Astrocyte (in vitro differentiated cells and primary cell): Measurements from ENCODE around the gene FNDC5. TPM values are rescaled to one million over a fixed set of nuclear protein-coding genes. Genes with fewer than 3 reads are reported as not detected.
A peak's percentile ranks its signal among the peaks of the same experiment; 100 is the strongest.
"Not testable (repeated sequence)": the region's sequence is repeated elsewhere in the genome, so short reads cannot be mapped to it uniquely, and the experiment has no call there.

Experiments used
- DNase-seq: peaks from one replicate; pipeline ENCODE4 v3.0.0-alpha.2; 2010; ENCODE audit warnings: low read depth
- FAIRE-seq: peaks from 2 replicates; lab custom pipeline; 2011; peaks lifted over from hg19 to GRCh38; lab: Jason Lieb, UNC
- H2AFZ ChIP-seq: 2 replicates; pipeline ENCODE4 v1.6.0; 2012; ENCODE audit warnings: low read depth, low read length, inconsistent platforms
- H3K27ac ChIP-seq: 2 replicates; pipeline ENCODE4 v1.5.1; 2011; ENCODE audit warnings: low read depth, low read length, inconsistent platforms
- H3K27me3 ChIP-seq: 2 replicates; pipeline ENCODE4 v1.6.0; 2011; ENCODE audit warnings: low read length, inconsistent platforms; ENCODE audit not compliant: insufficient read depth
- H3K36me3 ChIP-seq: 2 replicates; pipeline ENCODE4 v1.5.1; 2011; ENCODE audit warnings: low read length, inconsistent platforms; ENCODE audit not compliant: insufficient read depth
- H3K4me1 ChIP-seq: 2 replicates; pipeline ENCODE4 v1.5.1; 2011; ENCODE audit warnings: low read length, inconsistent platforms; ENCODE audit not compliant: insufficient read depth
- H3K4me2 ChIP-seq: 2 replicates; pipeline ENCODE4 v1.6.0; 2012; ENCODE audit warnings: low read length, inconsistent platforms
- H3K4me3 ChIP-seq: 2 replicates; pipeline ENCODE4 v1.5.1; 2011; ENCODE audit warnings: low read depth, mild to moderate bottlenecking, low read length, inconsistent platforms; ENCODE audit not compliant: insufficient read depth
- H3K79me2 ChIP-seq: 2 replicates; pipeline ENCODE4 v1.6.0; 2012; ENCODE audit warnings: mild to moderate bottlenecking, low read length, inconsistent platforms; ENCODE audit not compliant: insufficient read depth
- H3K9ac ChIP-seq: 2 replicates; pipeline ENCODE4 v1.6.0; 2012; ENCODE audit warnings: mild to moderate bottlenecking, low read length, inconsistent platforms
- H3K9me3 ChIP-seq: 2 replicates; pipeline ENCODE4 v1.5.1; 2012; ENCODE audit warnings: low read depth, mild to moderate bottlenecking, low read length, inconsistent platforms; ENCODE audit not compliant: insufficient read depth
- H4K20me1 ChIP-seq: 2 replicates; pipeline ENCODE4 v1.6.0; 2012; ENCODE audit warnings: low read length, inconsistent platforms; ENCODE audit not compliant: insufficient read depth
- H3K27ac Mint-ChIP-seq: one replicate; pipeline ENCODE4 v1.8.0; 2021; ENCODE audit warnings: mild to moderate bottlenecking, mixed read lengths; ENCODE audit not compliant: unreplicated experiment
- H3K27me3 Mint-ChIP-seq: one replicate; pipeline ENCODE4 v1.8.0; 2021; ENCODE audit warnings: low read depth, mixed read lengths; ENCODE audit not compliant: unreplicated experiment
- H3K36me3 Mint-ChIP-seq: one replicate; pipeline ENCODE4 v1.8.0; 2021; ENCODE audit warnings: low read depth, mixed read lengths; ENCODE audit not compliant: unreplicated experiment
- H3K4me1 Mint-ChIP-seq: one replicate; pipeline ENCODE4 v1.8.0; 2021; ENCODE audit warnings: low read depth, mixed read lengths; ENCODE audit not compliant: unreplicated experiment
- H3K4me3 Mint-ChIP-seq: one replicate; pipeline ENCODE4 v1.8.0; 2021; ENCODE audit warnings: mild to moderate bottlenecking, moderate library complexity, mixed read lengths; ENCODE audit not compliant: unreplicated experiment
- H3K9me3 Mint-ChIP-seq: one replicate; pipeline ENCODE4 v1.8.0; 2021; ENCODE audit warnings: mild to moderate bottlenecking, mixed read lengths; ENCODE audit not compliant: unreplicated experiment
- CTCF ChIP-seq: IDR thresholded peaks from 2 replicates; pipeline ENCODE4 v1.5.1; 2011; ENCODE audit warnings: low read depth, mild to moderate bottlenecking, inconsistent platforms, low read length, moderate library complexity; ENCODE audit not compliant: insufficient read depth
- EZH2 ChIP-seq: IDR thresholded peaks from 2 replicates; pipeline ENCODE4 v1.6.1; 2012; ENCODE audit warnings: mild to moderate bottlenecking, low read length, inconsistent platforms; ENCODE audit not compliant: insufficient read depth
- total RNA-seq: library from RNA; stranded (reverse); gene quantifications from 2 replicates; pipeline ENCODE4 v1.2.1, GENCODE V29; 2021

Gene FNDC5
- total RNA-seq, 1 donor from 2014 or later = 0.39 TPM

- no peak for TF ChIP-seq CTCF
- TF ChIP-seq EZH2 = no peak
- H3K27ac Mint-ChIP-seq = no peak overlapping the region
- H3K4me2 ChIP-seq = no peak overlapping the region
- no peaks in the 10 kb centered on the region for H3K79me2 ChIP-seq
- no peak for FAIRE-seq
- H3K4me1 Mint-ChIP-seq = no peaks in the 10 kb centered on the region
- H4K20me1 ChIP-seq = no peaks in the 10 kb centered on the region
- no peaks in the 10 kb centered on the region for H3K27me3 ChIP-seq
- H3K36me3 Mint-ChIP-seq = no peaks in the 10 kb centered on the region
- no peaks in the 10 kb centered on the region for H3K9me3 Mint-ChIP-seq
- no peaks in the 10 kb centered on the region for H3K4me1 ChIP-seq
- H2AFZ ChIP-seq = no peak overlapping the region
- H3K27me3 Mint-ChIP-seq = no peaks in the 10 kb centered on the region
- no peaks in the 10 kb centered on the region for H3K9me3 ChIP-seq
- no peak overlapping the region for H3K27ac ChIP-seq
- no peak for DNase-seq
- H3K9ac ChIP-seq = no peak overlapping the region
- H3K4me3 ChIP-seq = no peak overlapping the region
- no peak overlapping the region for H3K4me3 Mint-ChIP-seq
- H3K36me3 ChIP-seq = no peaks in the 10 kb centered on the region
Observed at GRCh38 chr1:32910319-32910718, 39.6 kb upstream of the FNDC5 start.

GRCh38 chr1:32907435-32907834 is 36.7 kb upstream of the FNDC5 start:
- TF ChIP-seq EZH2 (no peak), CTCF (no peak)
- H3K27me3 ChIP-seq = no peaks in the 10 kb centered on the region
- no peak overlapping the region for H3K9ac ChIP-seq
- H3K27ac ChIP-seq = no peak overlapping the region
- H3K36me3 Mint-ChIP-seq = no peaks in the 10 kb centered on the region
- H3K36me3 ChIP-seq = no peaks in the 10 kb centered on the region
- H3K9me3 Mint-ChIP-seq = no peaks in the 10 kb centered on the region
- H3K4me1 ChIP-seq = no peaks in the 10 kb centered on the region
- DNase-seq (peak; percentile 29), FAIRE-seq (no peak)
- H3K27ac Mint-ChIP-seq = no peak overlapping the region
- no peak overlapping the region for H2AFZ ChIP-seq
- H3K79me2 ChIP-seq = no peaks in the 10 kb centered on the region
- H3K9me3 ChIP-seq = no peaks in the 10 kb centered on the region
- H3K4me2 ChIP-seq = peak overlapping the region; percentile 18
- no peaks in the 10 kb centered on the region for H4K20me1 ChIP-seq
- H3K4me3 Mint-ChIP-seq = no peak overlapping the region
- peaks cover 13% of the 10 kb centered on the region for H3K27me3 Mint-ChIP-seq
- H3K4me3 ChIP-seq = no peak overlapping the region
- no peaks in the 10 kb centered on the region for H3K4me1 Mint-ChIP-seq

- Histone ChIP-seq H4K20me1 (no peaks in the 10 kb centered on the region), H3K9me3 (no peaks in the 10 kb centered on the region), H3K27ac (no peak overlapping the region), H3K36me3 (no peaks in the 10 kb centered on the region), H3K9ac (no peak overlapping the region), H3K4me1 (no peaks in the 10 kb centered on the region), H2AFZ (no peak overlapping the region), H3K4me3 (no peak overlapping the region), H3K4me2 (no peak overlapping the region), H3K79me2 (no peaks in the 10 kb centered on the region), H3K27me3 (no peaks in the 10 kb centered on the region)
- H3K4me1 Mint-ChIP-seq = no peaks in the 10 kb centered on the region
- H3K27ac Mint-ChIP-seq = no peak overlapping the region
- DNase-seq = no peak
- no peak for FAIRE-seq
- H3K9me3 Mint-ChIP-seq = no peaks in the 10 kb centered on the region
- no peak for TF ChIP-seq EZH2
- TF ChIP-seq CTCF = no peak
- no peaks in the 10 kb centered on the region for H3K36me3 Mint-ChIP-seq
- peaks cover 18% of the 10 kb centered on the region for H3K27me3 Mint-ChIP-seq
- H3K4me3 Mint-ChIP-seq = no peak overlapping the region
Observed at GRCh38 chr1:32906654-32907053, 35.9 kb upstream of the FNDC5 start.

GRCh38 chr1:32905588-32905987 is 34.9 kb upstream of the FNDC5 start:
- not testable (repeated sequence) for H3K36me3 ChIP-seq, H3K4me2 ChIP-seq, H3K27ac Mint-ChIP-seq, H2AFZ ChIP-seq, H3K4me3 Mint-ChIP-seq, H3K79me2 ChIP-seq, H3K4me1 ChIP-seq, H3K9me3 ChIP-seq, H3K9me3 Mint-ChIP-seq, H3K27me3 ChIP-seq, H3K36me3 Mint-ChIP-seq, H3K4me1 Mint-ChIP-seq, H3K4me3 ChIP-seq, H3K9ac ChIP-seq, DNase-seq, FAIRE-seq, H3K27ac ChIP-seq, H4K20me1 ChIP-seq
- peaks cover 22% of the 10 kb centered on the region for H3K27me3 Mint-ChIP-seq
